ENCODE measurements around the gene MED1. TPM values are rescaled to one million over a fixed set of nuclear protein-coding genes. Genes with fewer than 3 reads are reported as not detected.

The MED1 gene
- total RNA-seq, 1 experiment from 2014 or later = 41.5 TPM

DNA sequence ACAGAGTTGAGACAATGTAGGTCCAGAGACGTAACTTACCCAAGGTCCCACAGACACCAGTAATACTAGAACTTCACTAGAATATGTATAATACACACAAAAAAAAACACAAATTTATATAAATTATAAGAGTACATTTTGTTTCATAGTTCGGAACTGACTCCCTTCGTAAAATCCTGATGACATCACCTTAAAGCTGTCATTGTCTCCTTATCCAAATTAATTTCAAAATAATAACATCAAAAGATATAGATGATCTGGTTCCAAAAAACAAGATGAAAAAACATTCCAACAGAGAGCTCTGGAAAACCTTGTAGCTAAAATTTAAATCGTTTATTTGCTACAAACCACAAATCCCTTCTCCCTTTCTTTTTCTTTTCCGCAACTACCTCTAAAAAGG is 59.6 kb downstream of the MED1 start:
- TF ChIP-seq, protein P1, sequence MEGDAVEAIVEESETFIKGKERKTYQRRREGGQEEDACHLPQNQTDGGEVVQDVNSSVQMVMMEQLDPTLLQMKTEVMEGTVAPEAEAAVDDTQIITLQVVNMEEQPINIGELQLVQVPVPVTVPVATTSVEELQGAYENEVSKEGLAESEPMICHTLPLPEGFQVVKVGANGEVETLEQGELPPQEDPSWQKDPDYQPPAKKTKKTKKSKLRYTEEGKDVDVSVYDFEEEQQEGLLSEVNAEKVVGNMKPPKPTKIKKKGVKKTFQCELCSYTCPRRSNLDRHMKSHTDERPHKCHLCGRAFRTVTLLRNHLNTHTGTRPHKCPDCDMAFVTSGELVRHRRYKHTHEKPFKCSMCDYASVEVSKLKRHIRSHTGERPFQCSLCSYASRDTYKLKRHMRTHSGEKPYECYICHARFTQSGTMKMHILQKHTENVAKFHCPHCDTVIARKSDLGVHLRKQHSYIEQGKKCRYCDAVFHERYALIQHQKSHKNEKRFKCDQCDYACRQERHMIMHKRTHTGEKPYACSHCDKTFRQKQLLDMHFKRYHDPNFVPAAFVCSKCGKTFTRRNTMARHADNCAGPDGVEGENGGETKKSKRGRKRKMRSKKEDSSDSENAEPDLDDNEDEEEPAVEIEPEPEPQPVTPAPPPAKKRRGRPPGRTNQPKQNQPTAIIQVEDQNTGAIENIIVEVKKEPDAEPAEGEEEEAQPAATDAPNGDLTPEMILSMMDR (conservative IDR thresholded peaks at IDR 0.05; ENCODE audit: low read depth, low read length) = no peak
- TF ChIP-seq EZH2 (IDR thresholded peaks at IDR 0.05; ENCODE audit: borderline replicate concordance, low read depth, low read length, poor library complexity, severe bottlenecking) = no peak
- H3K4me1 ChIP-seq (ENCODE audit: insufficient read depth, low read length, poor library complexity, severe bottlenecking) = no peaks in the 10 kb centered on the region
- H3K27ac ChIP-seq (ENCODE audit: low read depth, low read length, poor library complexity, severe bottlenecking) = no peak overlapping the region
- H3K4me3 ChIP-seq (ENCODE audit: low read depth, low read length, poor library complexity, severe bottlenecking) = no peak overlapping the region
- CTCF ChIA-PET = no interaction called here
- no peaks in the 10 kb centered on the region for H3K27me3 ChIP-seq (replicated peaks; ENCODE audit: insufficient read depth, low read depth, low read length, poor library complexity)
- no peak for DNase-seq (ENCODE audit: low spot score)
- H3K9me3 ChIP-seq (ENCODE audit: low read depth, low read length, poor library complexity, severe bottlenecking) = no peaks in the 10 kb centered on the region
- no peaks in the 10 kb centered on the region for H3K36me3 ChIP-seq (ENCODE audit: insufficient read depth, low read length, poor library complexity, severe bottlenecking)
- POLR2A ChIA-PET (ENCODE audit: low non-redundant PET) = no interaction called here
- intact Hi-C loops (cut with micrococcal nuclease; ENCODE audit: unreplicated experiment) = no loop called here
- no TSS peak for BruUV-seq (replicated peaks)

DNA sequence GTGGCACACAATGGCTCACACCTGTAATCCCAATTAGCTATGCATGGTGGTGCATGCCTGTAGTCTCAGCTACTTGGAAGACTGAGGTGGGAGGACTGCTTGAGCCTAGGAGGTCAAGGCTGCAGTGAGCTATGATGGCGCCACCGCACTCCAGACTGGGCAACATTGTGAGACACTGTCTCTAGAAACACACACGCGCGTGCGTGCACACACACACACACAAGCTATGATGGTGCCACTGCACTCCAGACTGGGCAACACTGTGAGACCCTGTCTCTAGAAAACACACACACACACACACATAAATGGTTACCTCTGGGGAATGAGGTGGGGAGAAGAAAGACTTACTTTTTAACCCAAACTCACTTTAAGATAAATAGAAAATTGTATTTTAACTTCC is 66.0 kb downstream of the MED1 start:
- Histone ChIP-seq H3K27ac (ENCODE audit: low read depth, low read length, poor library complexity, severe bottlenecking) (no peak overlapping the region), H3K4me3 (ENCODE audit: low read depth, low read length, poor library complexity, severe bottlenecking) (no peak overlapping the region), H3K36me3 (ENCODE audit: insufficient read depth, low read length, poor library complexity, severe bottlenecking) (no peaks in the 10 kb centered on the region), H3K9me3 (ENCODE audit: low read depth, low read length, poor library complexity, severe bottlenecking) (no peaks in the 10 kb centered on the region), H3K27me3 (replicated peaks; ENCODE audit: insufficient read depth, low read depth, low read length, poor library complexity) (no peaks in the 10 kb centered on the region), H3K4me1 (ENCODE audit: insufficient read depth, low read length, poor library complexity, severe bottlenecking) (no peaks in the 10 kb centered on the region)
- DNase-seq (ENCODE audit: low spot score) = no peak
- no TSS peak for BruUV-seq (replicated peaks)
- CTCF ChIA-PET = no interaction called here
- intact Hi-C loops (cut with micrococcal nuclease; ENCODE audit: unreplicated experiment) = no loop called here
- TF ChIP-seq EZH2 (IDR thresholded peaks at IDR 0.05; ENCODE audit: borderline replicate concordance, low read depth, low read length, poor library complexity, severe bottlenecking) = no peak
- TF ChIP-seq, protein P1 (conservative IDR thresholded peaks at IDR 0.05; ENCODE audit: low read depth, low read length) = no peak
- POLR2A ChIA-PET (ENCODE audit: low non-redundant PET) = no interaction called here

DNA sequence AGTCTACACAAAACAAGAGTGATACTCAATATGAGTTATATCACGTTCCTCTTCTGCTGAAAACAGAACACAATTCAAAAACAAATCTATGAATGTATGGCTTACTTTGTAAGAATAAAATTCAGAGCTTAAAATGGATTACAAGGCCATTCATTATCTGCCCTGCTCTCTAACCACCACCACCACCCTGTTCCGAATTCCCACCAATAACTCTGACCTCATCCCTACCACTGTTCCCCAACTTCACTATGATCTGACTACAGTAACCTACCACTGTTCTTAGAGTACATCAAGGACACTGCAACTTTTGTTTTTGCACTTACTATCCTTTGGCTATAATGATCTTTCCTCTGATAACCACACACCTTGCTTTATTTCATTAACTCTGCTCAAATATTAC is 70.9 kb downstream of the MED1 start:
- no TSS peak for BruUV-seq (replicated peaks)
- H3K9me3 ChIP-seq (ENCODE audit: low read depth, low read length, poor library complexity, severe bottlenecking) = no peaks in the 10 kb centered on the region
- no peak for DNase-seq (ENCODE audit: low spot score)
- intact Hi-C loops (cut with micrococcal nuclease; ENCODE audit: unreplicated experiment) = no loop called here
- H3K36me3 ChIP-seq (ENCODE audit: insufficient read depth, low read length, poor library complexity, severe bottlenecking) = no peaks in the 10 kb centered on the region
- no peak overlapping the region for H3K4me3 ChIP-seq (ENCODE audit: low read depth, low read length, poor library complexity, severe bottlenecking)
- TF ChIP-seq EZH2 (IDR thresholded peaks at IDR 0.05; ENCODE audit: borderline replicate concordance, low read depth, low read length, poor library complexity, severe bottlenecking) = no peak
- TF ChIP-seq, protein P1 (conservative IDR thresholded peaks at IDR 0.05; ENCODE audit: low read depth, low read length) = no peak
- POLR2A ChIA-PET (ENCODE audit: low non-redundant PET) = no interaction called here
- no peak overlapping the region for H3K27ac ChIP-seq (ENCODE audit: low read depth, low read length, poor library complexity, severe bottlenecking)
- no peaks in the 10 kb centered on the region for H3K4me1 ChIP-seq (ENCODE audit: insufficient read depth, low read length, poor library complexity, severe bottlenecking)
- CTCF ChIA-PET = no interaction called here
- no peaks in the 10 kb centered on the region for H3K27me3 ChIP-seq (replicated peaks; ENCODE audit: insufficient read depth, low read depth, low read length, poor library complexity)
